Retinal pigment epithelial cell (primary cell): ENCODE data around the gene QTRT2.

Experiments used
- DNase-seq: peaks from one replicate; pipeline ENCODE4 v3.0.0-alpha.2; 2010; ENCODE audit warnings: low read depth
- H3K4me3 ChIP-seq: 2 replicates; pipeline ENCODE4 v1.5.1; 2011; ENCODE audit warnings: mild to moderate bottlenecking, low read length, control low read depth, moderate library complexity
- CTCF ChIP-seq: conservative IDR thresholded peaks from 2 replicates; pipeline ENCODE4 v1.5.1; 2011; ENCODE audit warnings: low read depth, low read length, control low read depth, inconsistent platforms

Gene QTRT2

GRCh38 chr3:114089675-114090074, 33.1 kb downstream of the QTRT2 start:
- no peak for DNase-seq
- H3K4me3 ChIP-seq: no peak overlapping the region
- TF ChIP-seq CTCF: no peak

GRCh38 chr3:114092151-114093015, 35.8 kb downstream of the QTRT2 start:
- no peak for TF ChIP-seq CTCF
- DNase-seq: no peak
- H3K4me3 ChIP-seq: no peak overlapping the region

- no peak for DNase-seq
- TF ChIP-seq CTCF: no peak
- H3K4me3 ChIP-seq: no peak overlapping the region
These were observed 36.5 kb downstream of the QTRT2 start for GRCh38 chr3:114093016-114093380.

- no peak overlapping the region for H3K4me3 ChIP-seq
- DNase-seq: peak; percentile 29
- no peak for TF ChIP-seq CTCF
These were observed 37.1 kb downstream of the QTRT2 start for GRCh38 chr3:114093596-114093995.

- no peak overlapping the region for H3K4me3 ChIP-seq
- DNase-seq: no peak
- no peak for TF ChIP-seq CTCF
These were observed 39.3 kb downstream of the QTRT2 start for GRCh38 chr3:114095796-114096195.

- no peak overlapping the region for H3K4me3 ChIP-seq
- TF ChIP-seq CTCF: no peak
- no peak for DNase-seq
These were observed 44.6 kb downstream of the QTRT2 start for GRCh38 chr3:114101101-114101500.

- no peak for DNase-seq
- H3K4me3 ChIP-seq: no peak overlapping the region
- no peak for TF ChIP-seq CTCF
These were observed 46.6 kb downstream of the QTRT2 start for GRCh38 chr3:114103181-114103580.
